Brain microvascular endothelial cell (primary cell): ENCODE results near the gene ZFAND3.

ENCODE experiments used
- DNase-seq: peaks from one replicate; pipeline ENCODE4 v3.0.0-alpha.2; 2020
- H3K27ac ChIP-seq: fragments of 250-450 bp; sonication (Bioruptor Pico); 2 replicates; pipeline ENCODE4 v1.5.1; 2020; ENCODE audit warnings: mild to moderate bottlenecking, moderate library complexity
- H3K27me3 ChIP-seq: fragments of 250-450 bp; sonication (Bioruptor Pico); replicated peaks from 2 replicates; pipeline ENCODE4 v1.5.1; 2020; ENCODE audit warnings: mild to moderate bottlenecking
- H3K36me3 ChIP-seq: fragments of 250-450 bp; sonication (Bioruptor Pico); replicated peaks from 2 replicates; pipeline ENCODE4 v1.5.1; 2020; ENCODE audit warnings: mild to moderate bottlenecking
- H3K4me3 ChIP-seq: 2 replicates; pipeline ENCODE4 v1.5.1; 2011; ENCODE audit warnings: low read depth, mild to moderate bottlenecking, control low read depth, low read length, moderate library complexity
- CTCF ChIP-seq: IDR thresholded peaks from 2 replicates; pipeline ENCODE4 v1.5.1; 2011; ENCODE audit warnings: low read depth, mild to moderate bottlenecking, moderate library complexity, low read length, control low read depth, inconsistent platforms; ENCODE audit errors: missing control alignments
- in situ Hi-C: cut with HindIII; loops from 2 replicates; pipeline ENCODE4 v1.10.0; 2017; ENCODE audit warnings: low sequenced_read_pairs, low pct_ligation_motif_present

The ZFAND3 gene

DNA sequence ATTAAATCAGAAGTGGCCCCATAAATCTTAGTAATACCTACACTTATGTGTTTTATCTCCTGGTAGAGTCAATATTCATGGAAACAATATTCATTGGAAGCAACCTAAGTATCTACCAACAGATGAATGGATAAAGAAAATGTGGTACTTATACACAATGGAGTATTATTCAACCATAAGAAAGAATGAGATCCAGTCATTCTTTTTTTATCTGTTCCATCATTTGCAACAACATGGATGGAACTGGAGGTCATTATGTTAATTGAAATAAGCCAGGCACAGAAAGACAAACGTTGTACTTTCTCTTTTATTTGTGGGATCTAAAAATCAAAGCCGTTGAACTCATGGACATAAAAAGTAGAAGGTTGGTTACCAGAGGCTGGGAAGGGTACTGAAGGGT is 268.5 kb downstream of the ZFAND3 start:
- no peaks in the 10 kb centered on the region for H3K36me3 ChIP-seq
- in situ Hi-C loops: no loop called here
- no peak for TF ChIP-seq CTCF

DNA sequence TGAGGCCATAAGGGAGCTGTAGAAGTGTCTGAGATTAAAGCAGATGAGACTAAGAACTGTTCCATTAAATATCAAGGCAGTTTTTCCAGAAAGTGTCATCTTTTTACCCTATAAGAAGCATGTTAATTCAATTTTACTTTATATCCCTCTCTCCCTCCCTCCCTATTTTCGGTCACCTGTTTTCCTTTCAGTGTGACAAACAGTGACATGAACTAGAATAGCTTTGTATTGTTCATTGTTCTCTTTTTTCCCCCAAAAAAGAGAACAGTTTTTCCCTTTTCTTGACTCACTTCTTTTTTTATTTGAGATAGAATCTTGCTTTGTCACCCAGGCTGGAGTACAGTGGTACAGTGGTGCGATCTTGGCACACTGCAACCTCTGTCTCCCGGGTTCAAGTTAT is 269.3 kb downstream of the ZFAND3 start:
- Histone ChIP-seq H3K4me3 (no peak overlapping the region), H3K27ac (no peak overlapping the region), H3K27me3 (no peaks in the 10 kb centered on the region), H3K36me3 (no peaks in the 10 kb centered on the region)
- in situ Hi-C loops: no loop called here
- no peak for TF ChIP-seq CTCF
- DNase-seq: no peak

More for the DNA sequence above, 268.5 kb downstream of the ZFAND3 start:
- Histone ChIP-seq H3K4me3 (no peak overlapping the region), H3K27ac (no peak overlapping the region), H3K27me3 (no peaks in the 10 kb centered on the region)
- DNase-seq: no peak

DNA sequence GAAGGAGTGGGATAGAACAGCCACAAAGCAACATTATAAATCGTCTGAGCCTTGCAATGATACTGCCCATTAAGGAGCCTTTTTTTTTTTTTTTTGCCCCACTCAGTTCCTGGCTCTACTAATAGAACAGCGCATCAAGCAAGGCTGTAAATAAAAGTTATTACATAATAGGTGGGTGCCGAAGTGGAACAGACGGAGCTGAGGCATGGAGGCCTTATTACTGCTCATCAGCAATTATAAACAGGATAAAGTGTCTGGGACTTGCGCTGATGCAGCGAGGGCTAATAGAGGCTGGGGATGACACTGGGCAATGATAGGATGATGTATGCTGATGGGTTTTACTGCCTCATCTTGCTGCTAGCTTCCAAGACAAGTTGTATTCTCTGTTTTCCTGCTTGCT is 272.1 kb downstream of the ZFAND3 start:
- in situ Hi-C loops: no loop called here
- no peak for DNase-seq
- TF ChIP-seq CTCF: no peak
- H3K4me3 ChIP-seq: no peak overlapping the region
- H3K36me3 ChIP-seq: no peaks in the 10 kb centered on the region
- H3K27ac ChIP-seq: no peak overlapping the region
- H3K27me3 ChIP-seq: no peaks in the 10 kb centered on the region

GRCh38 chr6:38092465-38092864 is 272.9 kb downstream of the ZFAND3 start:
- TF ChIP-seq CTCF: no peak
- Histone ChIP-seq H3K36me3 (no peaks in the 10 kb centered on the region), H3K27me3 (no peaks in the 10 kb centered on the region), H3K27ac (no peak overlapping the region), H3K4me3 (no peak overlapping the region)
- no peak for DNase-seq
- in situ Hi-C loops: no loop called here

DNA sequence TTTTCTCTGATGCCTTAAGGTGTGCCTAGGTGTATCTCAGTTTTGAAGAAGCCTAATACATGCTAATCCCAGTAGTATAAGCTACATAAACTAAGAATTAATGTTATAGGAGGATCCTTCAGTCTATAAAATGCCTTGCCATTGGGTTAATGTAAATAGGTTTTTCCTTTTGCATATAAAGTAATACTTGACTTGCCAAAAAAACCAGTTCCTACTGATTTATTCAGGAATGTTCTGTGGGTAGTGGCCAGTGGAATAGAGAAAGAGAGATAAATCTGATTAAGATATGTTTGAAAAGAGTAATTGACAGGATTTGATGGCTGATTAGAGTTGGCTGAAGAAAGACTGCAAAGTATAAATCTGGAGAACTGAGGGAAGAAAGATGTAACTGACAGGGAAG is 273.4 kb downstream of the ZFAND3 start:
- TF ChIP-seq CTCF: no peak
- DNase-seq: no peak
- Histone ChIP-seq H3K36me3 (no peaks in the 10 kb centered on the region), H3K27ac (no peak overlapping the region), H3K4me3 (no peak overlapping the region), H3K27me3 (no peaks in the 10 kb centered on the region)
- in situ Hi-C loops: no loop called here

- TF ChIP-seq CTCF: no peak
- DNase-seq: peak; percentile 52
- no peaks in the 10 kb centered on the region for H3K27me3 ChIP-seq
- no peaks in the 10 kb centered on the region for H3K36me3 ChIP-seq
- H3K4me3 ChIP-seq: no peak overlapping the region
- H3K27ac ChIP-seq: no peak overlapping the region
- in situ Hi-C loops: no loop called here
These were observed 275.5 kb downstream of the ZFAND3 start for GRCh38 chr6:38095054-38095453.
